ENCODE data around the gene SNCA.

The SNCA gene

GRCh38 chr4:89773805-89774204 lies 63.2 kb downstream of the SNCA start:
- no peak overlapping the region for H3K9ac ChIP-seq (ENCODE audit: low read depth, low read length)
- H3K27me3 ChIP-seq (ENCODE audit: insufficient read depth, low read length) = no peaks in the 10 kb centered on the region
- no peak overlapping the region for H3K4me3 ChIP-seq (ENCODE audit: low read length)
- 0 out of 2 replicates have a peak, but pooled peaks cover 6% of the 10 kb centered on the region for H3K9me3 ChIP-seq (ENCODE audit: insufficient read depth, low read depth, low read length)
- no peaks in the 10 kb centered on the region for H3K4me1 ChIP-seq (ENCODE audit: insufficient read depth, low read length)
- no peaks in the 10 kb centered on the region for H3K36me3 ChIP-seq (ENCODE audit: insufficient read depth, low read depth, low read length)
- H3K27ac ChIP-seq (ENCODE audit: low read length) = no peak overlapping the region

- Histone ChIP-seq H3K27me3 (ENCODE audit: insufficient read depth, low read length) (no peaks in the 10 kb centered on the region), H3K4me1 (ENCODE audit: insufficient read depth, low read length) (no peaks in the 10 kb centered on the region), H3K36me3 (ENCODE audit: insufficient read depth, low read depth, low read length) (no peaks in the 10 kb centered on the region), H3K4me3 (ENCODE audit: low read length) (no peak overlapping the region), H3K9ac (ENCODE audit: low read depth, low read length) (no peak overlapping the region), H3K27ac (ENCODE audit: low read length) (no peak overlapping the region), H3K9me3 (ENCODE audit: insufficient read depth, low read depth, low read length) (no peaks in the 10 kb centered on the region)
Measured at GRCh38 chr4:89769856-89770255, 67.1 kb downstream of the SNCA start.

DNA sequence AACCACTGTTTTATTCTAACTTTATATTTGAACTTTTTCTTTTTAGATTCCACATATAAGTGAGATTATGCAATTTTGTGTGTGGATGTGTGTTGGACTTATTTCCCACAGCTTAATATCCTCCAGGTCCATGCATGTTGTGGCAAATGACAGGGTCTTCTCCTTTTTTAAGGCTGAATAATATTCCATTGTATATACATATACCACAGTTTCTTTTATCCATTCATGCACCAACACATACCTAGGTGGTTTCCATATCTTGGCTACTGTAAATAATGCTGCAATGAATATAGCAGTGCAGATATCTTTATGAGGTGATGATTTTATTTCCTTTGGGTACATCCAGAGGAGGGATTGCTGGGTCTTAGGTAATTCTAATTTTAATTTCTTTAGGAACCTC lies 69.0 kb downstream of the SNCA start:
- Histone ChIP-seq H3K9me3 (ENCODE audit: insufficient read depth, low read depth, low read length) (no peaks in the 10 kb centered on the region), H3K27ac (ENCODE audit: low read length) (no peak overlapping the region), H3K4me3 (ENCODE audit: low read length) (no peak overlapping the region), H3K27me3 (ENCODE audit: insufficient read depth, low read length) (no peaks in the 10 kb centered on the region), H3K4me1 (ENCODE audit: insufficient read depth, low read length) (no peaks in the 10 kb centered on the region), H3K36me3 (ENCODE audit: insufficient read depth, low read depth, low read length) (no peaks in the 10 kb centered on the region), H3K9ac (ENCODE audit: low read depth, low read length) (no peak overlapping the region)

GRCh38 chr4:89765966-89766365 lies 71.0 kb downstream of the SNCA start:
- H3K36me3 ChIP-seq (ENCODE audit: insufficient read depth, low read depth, low read length) = no peaks in the 10 kb centered on the region
- H3K27ac ChIP-seq (ENCODE audit: low read length) = no peak overlapping the region
- no peaks in the 10 kb centered on the region for H3K4me1 ChIP-seq (ENCODE audit: insufficient read depth, low read length)
- H3K9me3 ChIP-seq (ENCODE audit: insufficient read depth, low read depth, low read length) = no peaks in the 10 kb centered on the region
- no peak overlapping the region for H3K9ac ChIP-seq (ENCODE audit: low read depth, low read length)
- no peaks in the 10 kb centered on the region for H3K27me3 ChIP-seq (ENCODE audit: insufficient read depth, low read length)
- H3K4me3 ChIP-seq (ENCODE audit: low read length) = no peak overlapping the region

GRCh38 chr4:89765528-89765927 lies 71.4 kb downstream of the SNCA start:
- Histone ChIP-seq H3K9me3 (ENCODE audit: insufficient read depth, low read depth, low read length) (no peaks in the 10 kb centered on the region), H3K4me1 (ENCODE audit: insufficient read depth, low read length) (no peaks in the 10 kb centered on the region), H3K27me3 (ENCODE audit: insufficient read depth, low read length) (no peaks in the 10 kb centered on the region), H3K4me3 (ENCODE audit: low read length) (no peak overlapping the region), H3K36me3 (ENCODE audit: insufficient read depth, low read depth, low read length) (no peaks in the 10 kb centered on the region), H3K27ac (ENCODE audit: low read length) (no peak overlapping the region), H3K9ac (ENCODE audit: low read depth, low read length) (no peak overlapping the region)

DNA sequence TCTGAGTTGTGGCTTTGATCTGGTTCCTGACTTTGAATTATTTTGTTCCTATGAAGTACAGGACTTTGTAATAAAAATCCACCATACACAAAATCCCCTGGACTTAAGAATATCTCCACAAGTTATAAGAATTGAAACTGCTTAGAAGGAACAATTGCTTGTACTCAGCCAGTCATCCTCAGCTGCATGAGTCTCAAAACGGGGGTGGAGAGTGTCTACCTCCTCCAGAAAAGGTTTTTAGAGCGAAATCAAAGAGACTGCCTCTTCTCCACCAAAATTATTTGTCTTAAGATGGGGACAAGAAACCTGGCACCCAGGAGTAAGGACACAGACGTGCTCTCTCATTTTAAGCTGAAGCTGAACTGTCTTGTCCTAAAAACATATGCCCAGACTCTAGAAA lies 74.7 kb downstream of the SNCA start:
- Histone ChIP-seq H3K4me1 (ENCODE audit: insufficient read depth, low read length) (no peaks in the 10 kb centered on the region), H3K27ac (ENCODE audit: low read length) (no peak overlapping the region), H3K4me3 (ENCODE audit: low read length) (no peak overlapping the region), H3K9me3 (ENCODE audit: insufficient read depth, low read depth, low read length) (no peaks in the 10 kb centered on the region), H3K27me3 (ENCODE audit: insufficient read depth, low read length) (no peaks in the 10 kb centered on the region), H3K36me3 (ENCODE audit: insufficient read depth, low read depth, low read length) (no peaks in the 10 kb centered on the region), H3K9ac (ENCODE audit: low read depth, low read length) (no peak overlapping the region)

DNA sequence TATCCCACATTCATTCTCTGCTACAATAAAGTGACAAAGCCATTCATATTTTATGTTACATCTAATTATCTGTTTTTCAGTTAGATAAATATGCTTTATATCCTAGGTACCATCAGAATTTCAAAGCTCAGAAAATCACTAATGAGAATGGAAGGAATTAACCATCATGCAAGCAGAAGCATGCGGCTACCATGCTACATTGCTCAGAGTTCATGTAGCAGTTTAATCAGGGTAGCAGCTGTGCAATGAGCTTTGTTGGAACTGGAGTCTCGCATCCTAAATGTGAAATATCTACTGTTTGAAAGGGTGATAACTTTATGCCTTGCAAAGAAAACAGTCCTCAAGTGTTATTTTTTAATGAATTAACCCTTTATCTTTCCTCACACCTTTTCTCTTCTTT lies 77.5 kb downstream of the SNCA start:
- no peak overlapping the region for H3K27ac ChIP-seq (ENCODE audit: low read length)
- H3K27me3 ChIP-seq (ENCODE audit: insufficient read depth, low read length) = no peaks in the 10 kb centered on the region
- H3K36me3 ChIP-seq (ENCODE audit: insufficient read depth, low read depth, low read length) = no peaks in the 10 kb centered on the region
- no peaks in the 10 kb centered on the region for H3K9me3 ChIP-seq (ENCODE audit: insufficient read depth, low read depth, low read length)
- no peaks in the 10 kb centered on the region for H3K4me1 ChIP-seq (ENCODE audit: insufficient read depth, low read length)
- H3K4me3 ChIP-seq (ENCODE audit: low read length) = no peak overlapping the region
- no peak overlapping the region for H3K9ac ChIP-seq (ENCODE audit: low read depth, low read length)

- Histone ChIP-seq H3K27me3 (ENCODE audit: insufficient read depth, low read length) (no peaks in the 10 kb centered on the region), H3K4me1 (ENCODE audit: insufficient read depth, low read length) (no peaks in the 10 kb centered on the region; the same call in 1 of the 2 replicates), H3K27ac (ENCODE audit: low read length) (no peak overlapping the region), H3K4me3 (ENCODE audit: low read length) (no peak overlapping the region), H3K9ac (ENCODE audit: low read depth, low read length) (no peak overlapping the region), H3K36me3 (ENCODE audit: insufficient read depth, low read depth, low read length) (no peaks in the 10 kb centered on the region), H3K9me3 (ENCODE audit: insufficient read depth, low read depth, low read length) (no peaks in the 10 kb centered on the region)
Measured at GRCh38 chr4:89757154-89757719, 79.7 kb downstream of the SNCA start.

DNA sequence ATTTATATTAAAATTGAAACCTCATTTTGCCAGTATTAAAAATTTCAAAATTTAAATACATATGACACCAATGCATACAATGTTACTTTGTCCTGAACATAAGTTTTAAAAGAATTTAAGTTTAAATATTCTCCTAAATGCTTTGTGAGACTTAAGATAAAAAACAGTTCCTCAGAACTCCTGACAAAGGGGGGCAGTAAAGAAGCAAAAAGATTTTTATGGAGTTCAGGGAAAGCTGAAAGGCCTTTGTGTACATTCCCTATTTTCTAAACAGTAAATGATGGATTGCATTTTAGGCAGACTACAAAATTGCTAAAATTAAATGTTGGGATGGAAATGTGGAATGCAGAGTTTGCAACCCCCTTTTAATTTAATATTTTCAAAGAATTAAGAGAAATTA lies 81.7 kb downstream of the SNCA start:
- Histone ChIP-seq H3K36me3 (ENCODE audit: insufficient read depth, low read depth, low read length) (no peaks in the 10 kb centered on the region), H3K9ac (ENCODE audit: low read depth, low read length) (no peak overlapping the region), H3K4me1 (ENCODE audit: insufficient read depth, low read length) (no peaks in the 10 kb centered on the region; the same call in 1 of the 2 replicates), H3K9me3 (ENCODE audit: insufficient read depth, low read depth, low read length) (no peaks in the 10 kb centered on the region), H3K4me3 (ENCODE audit: low read length) (no peak overlapping the region), H3K27ac (ENCODE audit: low read length) (no peak overlapping the region), H3K27me3 (ENCODE audit: insufficient read depth, low read length) (no peaks in the 10 kb centered on the region)

- no peaks in the 10 kb centered on the region; the same call in 1 of the 2 replicates for H3K4me1 ChIP-seq (ENCODE audit: insufficient read depth, low read length)
- H3K4me3 ChIP-seq (ENCODE audit: low read length) = no peak overlapping the region
- no peaks in the 10 kb centered on the region for H3K36me3 ChIP-seq (ENCODE audit: insufficient read depth, low read depth, low read length)
- H3K27me3 ChIP-seq (ENCODE audit: insufficient read depth, low read length) = no peaks in the 10 kb centered on the region
- no peaks in the 10 kb centered on the region for H3K9me3 ChIP-seq (ENCODE audit: insufficient read depth, low read depth, low read length)
- H3K27ac ChIP-seq (ENCODE audit: low read length) = no peak overlapping the region
- no peak overlapping the region for H3K9ac ChIP-seq (ENCODE audit: low read depth, low read length)
Measured at GRCh38 chr4:89754531-89754930, 82.4 kb downstream of the SNCA start.

- no peak overlapping the region for H3K9ac ChIP-seq (ENCODE audit: low read depth, low read length)
- H3K36me3 ChIP-seq (ENCODE audit: insufficient read depth, low read depth, low read length) = no peaks in the 10 kb centered on the region
- no peak overlapping the region for H3K4me3 ChIP-seq (ENCODE audit: low read length)
- no peaks in the 10 kb centered on the region for H3K9me3 ChIP-seq (ENCODE audit: insufficient read depth, low read depth, low read length)
- no peaks in the 10 kb centered on the region for H3K27me3 ChIP-seq (ENCODE audit: insufficient read depth, low read length)
- H3K27ac ChIP-seq (ENCODE audit: low read length) = no peak overlapping the region
- peaks cover 1% of the 10 kb centered on the region for H3K4me1 ChIP-seq (ENCODE audit: insufficient read depth, low read length)
Measured at GRCh38 chr4:89753601-89754066, 83.3 kb downstream of the SNCA start.

DNA sequence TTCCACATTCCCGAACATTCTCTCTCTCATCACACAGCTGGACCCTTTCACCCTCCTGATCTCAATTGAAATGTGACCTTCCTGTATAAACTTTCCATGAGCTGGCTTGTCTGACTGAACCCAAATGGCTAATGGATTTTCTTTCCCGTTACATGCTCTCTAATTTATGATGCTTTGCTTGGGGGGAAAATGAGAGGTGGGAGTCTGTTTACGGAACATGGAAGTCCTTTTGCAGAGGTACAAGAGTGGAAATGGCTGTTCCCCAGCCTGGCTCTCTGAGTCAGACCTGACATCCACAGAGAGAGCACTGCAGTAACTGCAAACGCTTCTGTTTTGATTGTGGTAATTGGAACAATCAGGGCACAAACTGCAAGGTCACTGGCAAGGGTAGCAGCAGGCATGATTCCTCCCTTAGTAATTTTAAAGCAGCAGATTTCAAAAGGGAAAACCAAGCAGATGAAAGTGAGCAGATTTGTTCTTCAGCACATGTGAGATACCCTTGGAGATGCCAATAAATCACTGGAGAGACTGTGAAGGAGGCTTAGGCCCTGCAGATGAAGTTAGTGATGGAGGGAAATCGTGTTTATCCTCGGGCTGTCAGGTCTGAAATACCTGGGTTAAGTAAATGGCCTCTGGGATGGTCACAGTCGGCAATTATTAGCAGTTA lies 83.9 kb downstream of the SNCA start:
- Histone ChIP-seq H3K9ac (ENCODE audit: low read depth, low read length) (no peak overlapping the region), H3K9me3 (ENCODE audit: insufficient read depth, low read depth, low read length) (no peaks in the 10 kb centered on the region), H3K27ac (ENCODE audit: low read length) (no peak overlapping the region), H3K4me3 (ENCODE audit: low read length) (no peak overlapping the region), H3K27me3 (ENCODE audit: insufficient read depth, low read length) (no peaks in the 10 kb centered on the region), H3K36me3 (ENCODE audit: insufficient read depth, low read depth, low read length) (no peaks in the 10 kb centered on the region), H3K4me1 (ENCODE audit: insufficient read depth, low read length) (peaks cover 4% of the 10 kb centered on the region)
